ENCODE data around the gene LRMDA. TPM values are rescaled to one million over a fixed set of nuclear protein-coding genes. Genes with fewer than 3 reads are reported as not detected.

Gene LRMDA
- total RNA-seq, 1 donor from 2014 or later: 0.96 TPM

DNA sequence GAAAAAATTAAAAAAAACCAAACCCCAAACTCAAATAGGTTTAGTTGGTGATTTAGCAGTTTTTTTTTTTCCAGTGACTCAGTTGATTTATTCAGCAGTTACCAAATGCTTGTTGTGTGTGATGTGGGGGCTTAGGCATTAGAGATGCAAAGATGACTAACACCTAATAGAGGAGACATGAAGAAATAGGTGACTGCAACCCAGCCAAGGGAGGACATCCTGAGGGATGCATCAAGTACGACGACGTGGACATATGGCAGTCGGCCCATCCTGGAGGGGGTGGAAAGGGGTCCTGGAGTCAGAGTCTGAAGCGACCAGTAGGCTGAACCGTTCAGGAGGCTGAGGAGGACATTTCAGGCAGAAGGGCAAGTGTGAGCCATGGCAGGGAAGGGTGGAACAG lies 35.5 kb downstream of the LRMDA start:
- Histone ChIP-seq H3K27me3 (no peaks in the 10 kb centered on the region), H3K9me3 (no peaks in the 10 kb centered on the region), H3K4me1 (peaks cover 4 to 13% of the 10 kb centered on the region in 2 donors), H3K4me3 (no peak overlapping the region), H3K27ac (no peak overlapping the region), H3K36me3 (no peaks in the 10 kb centered on the region)
- intact Hi-C loops (cut with DNase I): loop anchor here (5.0 kb wide), 2 partner anchors 60 to 75 kb away; no protein-coding TSS in a partner anchor
- DNase-seq (ENCODE audit: low spot score in 2 of 2): no peak
- TF ChIP-seq, protein P1, sequence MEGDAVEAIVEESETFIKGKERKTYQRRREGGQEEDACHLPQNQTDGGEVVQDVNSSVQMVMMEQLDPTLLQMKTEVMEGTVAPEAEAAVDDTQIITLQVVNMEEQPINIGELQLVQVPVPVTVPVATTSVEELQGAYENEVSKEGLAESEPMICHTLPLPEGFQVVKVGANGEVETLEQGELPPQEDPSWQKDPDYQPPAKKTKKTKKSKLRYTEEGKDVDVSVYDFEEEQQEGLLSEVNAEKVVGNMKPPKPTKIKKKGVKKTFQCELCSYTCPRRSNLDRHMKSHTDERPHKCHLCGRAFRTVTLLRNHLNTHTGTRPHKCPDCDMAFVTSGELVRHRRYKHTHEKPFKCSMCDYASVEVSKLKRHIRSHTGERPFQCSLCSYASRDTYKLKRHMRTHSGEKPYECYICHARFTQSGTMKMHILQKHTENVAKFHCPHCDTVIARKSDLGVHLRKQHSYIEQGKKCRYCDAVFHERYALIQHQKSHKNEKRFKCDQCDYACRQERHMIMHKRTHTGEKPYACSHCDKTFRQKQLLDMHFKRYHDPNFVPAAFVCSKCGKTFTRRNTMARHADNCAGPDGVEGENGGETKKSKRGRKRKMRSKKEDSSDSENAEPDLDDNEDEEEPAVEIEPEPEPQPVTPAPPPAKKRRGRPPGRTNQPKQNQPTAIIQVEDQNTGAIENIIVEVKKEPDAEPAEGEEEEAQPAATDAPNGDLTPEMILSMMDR (IDR thresholded peaks at IDR 0.05): no peak

DNA sequence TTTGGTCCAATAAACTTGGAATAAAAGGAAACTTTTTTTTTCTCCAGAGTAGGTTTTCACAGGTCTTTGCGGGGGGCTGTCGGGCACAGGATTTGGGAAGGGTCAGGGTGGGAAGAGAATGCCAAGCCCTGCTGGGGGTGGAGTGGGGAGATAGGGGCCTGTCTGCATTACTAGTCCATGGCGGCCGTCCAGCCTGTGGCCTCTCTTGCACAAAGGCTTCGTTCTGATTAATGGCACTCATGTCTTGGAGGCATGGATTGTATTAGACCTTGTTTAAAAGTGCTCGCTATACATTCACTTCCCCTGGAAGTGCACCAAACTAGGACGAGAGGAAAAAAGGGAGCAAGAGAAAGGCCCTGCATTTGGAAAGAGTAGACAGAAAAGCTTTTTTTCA lies 37.2 kb downstream of the LRMDA start:
- TF ChIP-seq, protein P1 (IDR thresholded peaks at IDR 0.05): no peak
- intact Hi-C loops (cut with DNase I): loop anchor here (5.0 kb wide), 2 partner anchors 61 to 74 kb away; no protein-coding TSS in a partner anchor
- peaks cover 4 to 13% of the 10 kb centered on the region in 2 donors for H3K4me1 ChIP-seq
- no peak overlapping the region for H3K4me3 ChIP-seq
- no peaks in the 10 kb centered on the region for H3K27me3 ChIP-seq
- no peaks in the 10 kb centered on the region for H3K9me3 ChIP-seq
- DNase-seq (ENCODE audit: low spot score in 2 of 2): no peak
- peak overlapping the region in 1 of 2 donors; percentile 52 for H3K27ac ChIP-seq
- H3K36me3 ChIP-seq: no peaks in the 10 kb centered on the region

DNA sequence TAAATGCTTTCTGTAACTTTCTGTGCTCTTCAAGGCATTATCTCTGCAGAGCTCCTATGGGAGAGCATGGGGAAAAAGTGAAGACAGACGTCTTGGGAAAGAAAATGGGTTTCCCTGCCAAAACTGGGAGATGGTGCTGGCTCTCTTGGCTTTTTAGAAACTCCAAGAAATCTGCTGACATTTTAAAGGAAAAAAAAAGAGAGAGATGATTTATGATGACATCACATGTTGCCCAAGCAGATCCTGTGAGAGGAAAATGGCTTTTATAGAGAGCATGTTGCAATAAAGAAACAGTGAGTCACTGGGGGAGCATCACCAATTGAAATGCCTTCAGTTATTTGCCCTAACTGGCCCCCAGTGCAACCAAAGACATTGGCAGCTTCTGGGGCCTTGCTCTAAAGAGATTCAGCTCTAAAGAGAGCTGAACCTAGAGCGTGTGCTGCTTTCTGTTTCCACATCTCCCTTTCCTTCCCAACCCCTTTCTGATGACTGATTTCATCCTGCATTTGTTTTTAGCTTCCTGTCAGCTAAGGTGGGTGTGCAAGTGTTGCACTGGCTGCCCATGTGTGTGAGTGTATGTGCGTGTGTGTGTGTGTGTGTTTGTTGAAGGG lies 37.7 kb downstream of the LRMDA start:
- Histone ChIP-seq H3K9me3 (no peaks in the 10 kb centered on the region), H3K4me3 (no peak overlapping the region), H3K4me1 (peaks cover 4 to 13% of the 10 kb centered on the region in 2 donors)

DNA sequence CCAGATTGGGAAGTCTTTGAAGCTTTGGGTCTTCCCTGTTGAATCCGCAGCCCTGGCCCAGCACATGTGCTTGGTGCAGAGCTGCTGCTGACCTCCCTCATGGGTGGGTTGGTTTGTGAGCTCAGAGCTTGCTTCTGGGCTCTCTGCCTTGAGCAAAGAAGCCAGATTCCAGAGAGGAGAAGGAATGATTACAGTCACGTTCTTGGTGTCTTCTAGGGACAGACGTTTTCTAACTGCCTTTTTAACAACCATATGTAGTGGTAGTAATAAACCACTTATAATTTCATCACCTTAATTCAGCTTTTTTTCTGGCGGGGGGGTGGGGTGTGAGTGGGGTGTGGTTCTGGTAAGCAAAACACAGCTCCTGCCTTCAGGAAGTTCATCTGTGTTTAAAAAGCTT lies 39.5 kb downstream of the LRMDA start:
- no peaks in the 10 kb centered on the region for H3K27me3 ChIP-seq
- no peak for DNase-seq (ENCODE audit: low spot score in 2 of 2)
- H3K27ac ChIP-seq: no peak overlapping the region
- no peaks in the 10 kb centered on the region for H3K9me3 ChIP-seq
- no peaks in the 10 kb centered on the region for H3K36me3 ChIP-seq
- no peak overlapping the region for H3K4me3 ChIP-seq
- H3K4me1 ChIP-seq: peaks cover 4 to 13% of the 10 kb centered on the region in 2 donors
- intact Hi-C loops (cut with DNase I): no loop called here
- TF ChIP-seq, protein P1 (IDR thresholded peaks at IDR 0.05): no peak

More for the DNA sequence above, 37.7 kb downstream of the LRMDA start:
- Histone ChIP-seq H3K36me3 (no peaks in the 10 kb centered on the region), H3K27ac (peak overlapping the region in 1 of 2 donors; percentile 52), H3K27me3 (no peaks in the 10 kb centered on the region)
- DNase-seq (ENCODE audit: low spot score in 2 of 2): peak in 1 of 2 donors; percentile 84
- intact Hi-C loops (cut with DNase I): loop anchor here (5.0 kb wide), 2 partner anchors 62 to 73 kb away; no protein-coding TSS in a partner anchor
- TF ChIP-seq, protein P1 (IDR thresholded peaks at IDR 0.05): no peak

DNA sequence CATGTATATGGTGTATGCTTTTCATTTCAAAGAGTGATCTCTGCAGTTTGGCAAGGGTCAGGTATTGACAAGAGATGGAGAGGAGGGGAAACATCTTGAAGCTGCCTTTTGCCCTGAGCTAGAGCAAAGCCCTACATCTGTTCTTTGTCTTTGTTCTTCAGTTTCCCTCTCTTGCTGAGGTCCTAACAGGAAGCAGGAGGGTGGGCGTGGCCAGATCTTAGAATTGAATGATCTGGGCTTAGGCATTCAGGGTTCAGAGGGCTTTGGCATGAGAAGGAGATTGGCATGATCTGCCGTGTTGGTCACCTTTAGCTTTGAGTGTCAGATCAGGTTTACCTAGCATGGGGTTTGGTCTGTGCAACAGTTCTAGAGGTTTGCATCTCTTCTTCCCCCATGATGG lies 41.3 kb downstream of the LRMDA start:
- Histone ChIP-seq H3K9me3 (no peaks in the 10 kb centered on the region), H3K27me3 (no peaks in the 10 kb centered on the region), H3K27ac (no peak overlapping the region), H3K4me3 (no peak overlapping the region), H3K36me3 (no peaks in the 10 kb centered on the region), H3K4me1 (peaks cover 4 to 13% of the 10 kb centered on the region in 2 donors)
- intact Hi-C loops (cut with DNase I): no loop called here
- no peak for DNase-seq (ENCODE audit: low spot score in 2 of 2)
- TF ChIP-seq, protein P1 (IDR thresholded peaks at IDR 0.05): no peak

All from ascending aorta (tissue), 2 donors.